Keratinocyte (primary cell): ENCODE results near the gene TBCA. TPM values are rescaled to one million over a fixed set of nuclear protein-coding genes. Genes with fewer than 3 reads are reported as not detected.

Source experiments
- DNase-seq: peaks from one replicate; pipeline ENCODE4 v3.0.0-alpha.2; 2011; ENCODE audit warnings: low read depth, missing footprints, low spot score
- FAIRE-seq: peaks from 2 replicates; lab custom pipeline; 2011; peaks lifted over from hg19 to GRCh38; lab: Jason Lieb, UNC
- H2AFZ ChIP-seq: 2 replicates; pipeline ENCODE4 v1.6.0; 2012; ENCODE audit warnings: low read length, control low read depth, inconsistent platforms; ENCODE audit not compliant: control insufficient read depth
- H3K27ac ChIP-seq: 2 replicates; pipeline ENCODE4 v1.5.1; 2011; ENCODE audit warnings: low read length; ENCODE audit not compliant: control insufficient read depth, insufficient read depth
- H3K27me3 ChIP-seq: 3 replicates; pipeline ENCODE4 v1.6.0; 2011; ENCODE audit warnings: low read length; ENCODE audit not compliant: control insufficient read depth, insufficient read depth; ENCODE audit errors: extremely low read depth
- H3K36me3 ChIP-seq, 2 experiments: 2 replicates in 1 of 2; 3 replicates in 1 of 2; pipeline ENCODE4 v1.5.1; 2011; ENCODE audit warnings: low read length in 2 of 2, mild to moderate bottlenecking in 1 of 2; ENCODE audit not compliant: control insufficient read depth in 2 of 2, insufficient read depth in 2 of 2; ENCODE audit errors: extremely low read depth in 1 of 2
- H3K4me1 ChIP-seq: 3 replicates; pipeline ENCODE4 v1.5.1; 2011; ENCODE audit warnings: low read length; ENCODE audit not compliant: control insufficient read depth, insufficient read depth; ENCODE audit errors: extremely low read depth
- H3K4me2 ChIP-seq: 3 replicates; pipeline ENCODE4 v1.6.0; 2011; ENCODE audit warnings: low read depth, low read length; ENCODE audit not compliant: control insufficient read depth, insufficient read depth; ENCODE audit errors: extremely low read depth
- H3K4me3 ChIP-seq, 3 experiments: fragments of 200-600 bp in 1 of 3; sonication (generic) in 1 of 3; 2 replicates in 2 of 3; 3 replicates in 1 of 3; pipeline ENCODE4 v1.5.1; 2011 to 2016; ENCODE audit warnings: low read length in 3 of 3, mild to moderate bottlenecking in 3 of 3, control low read depth in 2 of 3, inconsistent platforms in 1 of 3, low read depth in 1 of 3, mixed read lengths in 1 of 3, mixed run types in 1 of 3, moderate library complexity in 1 of 3; ENCODE audit not compliant: control insufficient read depth in 2 of 3, insufficient read depth in 2 of 3; ENCODE audit errors: extremely low read depth in 1 of 3
- H3K79me2 ChIP-seq: 2 replicates; pipeline ENCODE4 v1.6.0; 2012; ENCODE audit warnings: low read length; ENCODE audit not compliant: control insufficient read depth, insufficient read depth
- H3K9ac ChIP-seq: 3 replicates; pipeline ENCODE4 v1.6.0; 2011; ENCODE audit warnings: low read length; ENCODE audit not compliant: control insufficient read depth, insufficient read depth; ENCODE audit errors: extremely low read depth
- H3K9me1 ChIP-seq: 3 replicates; pipeline ENCODE4 v1.6.0; 2011; ENCODE audit warnings: low read length; ENCODE audit not compliant: control insufficient read depth, insufficient read depth; ENCODE audit errors: extremely low read depth
- H3K9me3 ChIP-seq: 2 replicates; pipeline ENCODE4 v1.5.1; 2012; ENCODE audit warnings: low read depth, low read length; ENCODE audit not compliant: control insufficient read depth
- H4K20me1 ChIP-seq: 3 replicates; pipeline ENCODE4 v1.6.0; 2011; ENCODE audit warnings: low read length; ENCODE audit not compliant: control insufficient read depth, insufficient read depth; ENCODE audit errors: extremely low read depth
- CTCF ChIP-seq, 3 experiments: IDR thresholded peaks in 1 of 3; conservative IDR thresholded peaks in 1 of 3; optimal IDR thresholded peaks in 1 of 3; 2 replicates in 2 of 3; 3 replicates in 1 of 3; pipeline versions ENCODE3 to v1.5.1; 2011; ENCODE audit warnings: low read length in 3 of 3, mild to moderate bottlenecking in 3 of 3, moderate library complexity in 2 of 3, control low read depth in 1 of 3, inconsistent platforms in 1 of 3; ENCODE audit not compliant: insufficient read depth in 2 of 3; ENCODE audit errors: extremely low read depth in 1 of 3
- EZH2 ChIP-seq: IDR thresholded peaks from one replicate; pipeline ENCODE4 v1.6.1; 2012; ENCODE audit warnings: inconsistent platforms, mild to moderate bottlenecking, low read length, moderate library complexity
- dilution Hi-C: fragments of 300-500 bp; cut with MboI; formaldehyde crosslinking; loops from one replicate; pipeline ENCODE4 v1.7.0; 2020; ENCODE audit warnings: low sequenced_read_pairs; ENCODE audit not compliant: extremely low pct_ligation_motif_present
- polyA plus RNA-seq, 5 experiments: library from polyadenylated mRNA; depleted of rRNA in 3 of 5; stranded (reverse) in 3 of 5; stranded (forward) in 1 of 5; unstranded in 1 of 5; fragments of >200 nt; gene quantifications; 1 replicate in 1 of 5; 2 replicates in 3 of 5; 3 replicates in 1 of 5; pipeline versions ENCODE4 v1.2.1 to v1.2.3, GENCODE V29; 2011 to 2012; ENCODE audit warnings: missing spikeins in 2 of 5, low read depth in 1 of 5, low replicate concordance in 1 of 5

The TBCA gene
- polyA plus RNA-seq, 1 donor (not counting 4 experiments of a cell fraction or from before 2014, with no cell fraction given), result 225 TPM

- H3K27me3 ChIP-seq, result peaks cover 98% of the 10 kb centered on the region
Observed at GRCh38 chr5:77641397-77641943, 134.7 kb downstream of the TBCA start.

More at GRCh38 chr5:77641397-77641943, 134.7 kb downstream of the TBCA start:
- no peaks in the 10 kb centered on the region for H3K79me2 ChIP-seq
- TF ChIP-seq EZH2 (no peak), CTCF (optimal IDR thresholded peaks at IDR 0.05 in 1 of 3, IDR thresholded peaks at IDR 0.05 in 1 of 3, conservative IDR thresholded peaks at IDR 0.05 in 1 of 3; ENCODE audit: extremely low read depth in 1 of 3, insufficient read depth in 2 of 3, low read length in 3 of 3) (no peak)
- H3K4me1 ChIP-seq, result no peaks in the 10 kb centered on the region
- DNase-seq (no peak), FAIRE-seq (no peak)
- no peak overlapping the region for H2AFZ ChIP-seq
- H3K27ac ChIP-seq, result no peak overlapping the region
- dilution Hi-C loops, result no loop called here
- H3K9me3 ChIP-seq, result peaks cover 2% of the 10 kb centered on the region
- H3K36me3 ChIP-seq, result no peaks in the 10 kb centered on the region
- no peak overlapping the region for H3K9ac ChIP-seq
- no peak overlapping the region for H3K4me3 ChIP-seq
- peaks cover 3% of the 10 kb centered on the region for H4K20me1 ChIP-seq
- H3K9me1 ChIP-seq, result no peaks in the 10 kb centered on the region
- no peak overlapping the region for H3K4me2 ChIP-seq

Other genes starting within 250 kb of the TBCA start
- gene OTP, start 137.6 kb downstream of the TBCA start, polyA plus RNA-seq, result not detected in 3 replicates